GDM1 (cell line): Measurements from ENCODE around the gene MMP14.
"Not testable (repeated sequence)": the region's sequence is repeated elsewhere in the genome, so short reads cannot be mapped to it uniquely, and the experiment has no call there.

ENCODE experiments used
- DNase-seq: peaks from one replicate; lab custom pipeline; 2025; lab: John Stamatoyannopoulos, UW

MMP14 gene

DNA sequence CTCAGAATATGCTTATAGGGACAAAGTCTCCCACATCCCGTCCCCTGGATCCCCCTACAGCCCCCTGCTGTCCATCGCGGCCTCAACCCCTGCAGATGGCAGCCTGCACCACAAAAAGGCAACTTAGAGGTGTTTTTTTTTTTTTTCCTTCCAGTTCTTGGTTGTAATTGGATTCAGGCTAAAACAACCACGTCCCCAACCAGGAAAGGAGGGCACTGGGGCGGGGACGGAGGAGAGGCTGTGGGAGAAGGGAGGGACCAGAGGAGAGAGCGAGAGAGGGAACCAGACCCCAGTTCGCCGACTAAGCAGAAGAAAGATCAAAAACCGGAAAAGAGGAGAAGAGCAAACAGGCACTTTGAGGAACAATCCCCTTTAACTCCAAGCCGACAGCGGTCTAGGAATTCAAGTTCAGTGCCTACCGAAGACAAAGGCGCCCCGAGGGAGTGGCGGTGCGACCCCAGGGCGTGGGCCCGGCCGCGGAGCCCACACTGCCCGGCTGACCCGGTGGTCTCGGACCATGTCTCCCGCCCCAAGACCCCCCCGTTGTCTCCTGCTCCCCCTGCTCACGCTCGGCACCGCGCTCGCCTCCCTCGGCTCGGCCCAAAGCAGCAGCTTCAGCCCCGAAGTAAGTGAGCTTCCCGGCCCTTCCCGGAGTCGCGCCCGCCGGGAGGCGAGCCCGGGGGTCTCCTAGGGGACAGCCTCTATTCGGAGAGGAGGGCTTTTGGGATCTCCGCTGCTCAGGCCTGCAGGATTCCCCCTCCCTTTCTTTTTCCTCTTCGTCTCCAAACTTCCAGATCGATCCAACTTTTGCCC lies at the start of gene MMP14:
MMP14 (plus strand) TSS at position 285 of the 813 bp plus-strand sequence; CDS start at position 518, 233 bp downstream.
- DNase-seq, result no peak

DNA sequence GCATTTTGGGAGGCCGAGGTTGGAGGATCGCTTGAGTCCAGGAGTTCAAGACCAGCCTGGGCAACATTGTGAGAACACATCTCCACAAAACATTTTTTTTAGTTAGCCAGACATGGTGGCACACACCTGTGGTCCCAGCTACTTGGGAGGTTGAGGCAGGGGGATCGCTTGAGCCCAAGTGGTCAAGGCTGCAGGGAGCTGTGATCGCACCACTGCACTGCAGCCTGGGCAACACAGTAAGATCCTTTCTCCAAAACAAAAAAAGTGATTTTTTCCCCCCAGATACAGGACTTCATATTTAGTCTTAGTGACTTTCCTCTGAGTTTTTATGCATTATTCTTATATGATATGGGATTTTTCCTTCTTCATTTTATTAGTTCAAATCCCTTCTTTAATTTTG lies 49.7 kb upstream of the MMP14 start:
- DNase-seq, result no peak

DNA sequence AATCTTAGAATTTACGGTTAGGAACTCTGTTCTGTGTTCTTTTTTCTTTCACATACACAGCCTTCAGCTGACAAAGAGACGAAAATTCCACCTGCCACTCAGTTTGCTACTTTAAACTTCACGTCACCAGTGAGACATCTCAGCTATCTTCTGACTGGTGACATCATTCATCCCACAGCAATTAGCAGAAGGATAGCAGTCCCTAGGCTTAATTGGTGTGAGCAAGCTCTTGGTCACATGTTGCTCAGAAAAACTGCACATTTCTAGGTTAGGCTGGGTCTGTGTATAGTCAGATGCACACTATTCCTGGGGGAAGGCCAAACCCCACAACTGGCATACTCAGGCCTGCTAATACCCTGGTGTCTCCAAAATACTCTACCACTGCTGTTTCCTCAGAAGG lies 45.1 kb upstream of the MMP14 start:
- DNase-seq, result no peak

DNA sequence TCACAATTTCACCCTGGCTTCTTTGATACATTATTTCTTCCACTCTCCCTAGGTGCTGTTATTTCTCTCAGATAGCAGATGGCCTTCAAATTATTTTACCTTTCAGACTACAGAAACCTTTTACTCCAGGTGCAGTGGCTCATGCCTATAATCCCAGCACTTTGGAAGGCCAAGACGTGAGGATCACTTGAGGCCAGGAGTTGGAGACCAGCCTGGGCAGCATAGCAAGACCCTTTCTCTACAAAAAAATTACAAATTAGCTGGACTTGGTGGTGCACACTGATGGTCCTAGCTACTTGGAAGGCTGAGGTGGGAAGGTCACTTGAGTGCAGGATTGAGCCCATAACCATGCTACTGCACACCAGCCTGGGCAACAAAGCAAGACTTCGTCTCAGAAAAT lies 44.2 kb upstream of the MMP14 start:
- DNase-seq, result no peak

DNA sequence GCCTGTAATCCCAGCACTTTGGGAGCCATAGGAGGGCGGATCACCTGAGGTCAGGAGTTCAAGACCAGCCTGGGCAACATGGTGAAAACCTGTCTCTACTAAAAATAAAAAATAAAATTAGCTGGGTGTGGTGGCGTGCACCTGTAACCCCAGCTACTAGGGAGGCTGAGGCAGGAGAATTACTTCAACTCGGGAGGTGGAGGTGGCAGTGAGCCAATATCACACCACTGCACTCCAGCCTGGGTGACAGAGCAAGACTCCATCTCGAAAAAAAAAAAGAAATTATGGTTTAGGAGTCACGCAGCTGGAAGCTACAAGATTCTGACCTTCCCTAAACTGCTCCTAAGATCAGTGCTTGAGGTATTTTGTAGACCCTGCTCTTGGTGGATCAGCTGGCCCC lies 42.8 kb upstream of the MMP14 start:
- not testable (repeated sequence) for DNase-seq

DNA sequence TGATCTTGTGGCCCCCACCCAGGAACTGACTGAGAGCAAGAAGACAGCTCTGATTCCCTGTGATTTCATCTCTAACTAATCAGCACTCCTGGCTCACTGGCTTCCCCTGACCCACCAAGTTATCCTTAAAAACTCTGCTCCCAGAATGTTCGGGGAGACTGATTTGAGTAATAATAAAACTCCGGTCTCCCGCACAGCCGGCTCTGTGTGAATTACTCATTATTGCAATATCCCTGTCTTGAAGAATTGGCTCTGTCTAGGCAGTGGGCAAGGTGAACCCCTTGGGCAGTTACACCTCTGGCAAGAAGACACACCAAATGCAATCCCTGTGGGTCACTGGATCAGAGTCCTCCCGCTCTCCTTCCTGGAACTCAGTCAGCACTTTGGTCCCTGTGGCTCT lies 42.4 kb upstream of the MMP14 start:
- DNase-seq, result no peak

DNA sequence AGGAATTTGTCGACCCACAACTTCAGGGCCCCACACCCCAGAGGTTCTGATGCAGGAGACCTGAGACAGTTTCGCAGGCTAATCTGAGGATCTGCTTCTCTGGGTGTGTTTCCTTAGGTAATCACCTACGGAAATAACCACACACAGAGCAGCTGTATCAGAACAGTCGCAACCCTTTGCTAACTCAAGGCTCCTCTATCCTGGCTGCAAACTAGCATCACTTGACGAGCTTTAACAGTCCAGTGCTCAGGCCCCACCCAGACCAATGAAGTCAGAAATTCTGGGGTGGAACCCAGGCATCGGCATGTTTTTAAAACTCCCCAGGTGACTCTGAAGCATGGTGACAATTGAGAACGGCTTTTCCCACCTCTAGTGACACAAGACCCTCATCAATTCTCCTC lies 41.8 kb upstream of the MMP14 start:
- DNase-seq, result no peak

DNA sequence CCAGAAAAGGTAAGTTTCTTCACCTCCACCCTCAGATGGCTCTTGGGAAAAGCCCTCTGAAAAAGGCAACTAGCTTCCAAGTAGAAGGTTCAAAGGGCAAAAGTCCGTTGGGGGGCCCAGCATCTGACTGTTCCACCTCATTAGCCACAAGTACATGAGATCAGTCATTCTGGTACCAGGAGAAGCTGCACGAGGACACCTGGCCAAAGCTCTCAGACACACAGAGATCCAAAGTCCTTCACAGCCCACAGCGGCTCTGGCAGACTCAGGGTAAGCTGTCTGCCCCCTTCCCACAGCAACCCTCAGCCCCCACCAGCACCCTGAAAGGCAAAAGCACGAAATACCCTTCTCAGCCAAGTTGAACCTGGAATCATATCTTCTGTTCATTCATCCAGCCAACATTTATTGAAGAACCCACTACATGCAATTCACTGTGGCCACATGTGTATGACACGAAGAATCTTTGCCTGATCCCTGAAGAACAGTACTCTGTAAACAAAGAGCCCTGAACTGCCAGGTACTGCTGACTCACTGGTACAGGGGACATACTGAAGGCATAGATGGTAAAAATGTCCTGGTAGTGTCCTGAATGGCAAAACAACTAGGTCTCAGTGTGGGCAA lies 40.2 kb upstream of the MMP14 start:
- no peak for DNase-seq

DNA sequence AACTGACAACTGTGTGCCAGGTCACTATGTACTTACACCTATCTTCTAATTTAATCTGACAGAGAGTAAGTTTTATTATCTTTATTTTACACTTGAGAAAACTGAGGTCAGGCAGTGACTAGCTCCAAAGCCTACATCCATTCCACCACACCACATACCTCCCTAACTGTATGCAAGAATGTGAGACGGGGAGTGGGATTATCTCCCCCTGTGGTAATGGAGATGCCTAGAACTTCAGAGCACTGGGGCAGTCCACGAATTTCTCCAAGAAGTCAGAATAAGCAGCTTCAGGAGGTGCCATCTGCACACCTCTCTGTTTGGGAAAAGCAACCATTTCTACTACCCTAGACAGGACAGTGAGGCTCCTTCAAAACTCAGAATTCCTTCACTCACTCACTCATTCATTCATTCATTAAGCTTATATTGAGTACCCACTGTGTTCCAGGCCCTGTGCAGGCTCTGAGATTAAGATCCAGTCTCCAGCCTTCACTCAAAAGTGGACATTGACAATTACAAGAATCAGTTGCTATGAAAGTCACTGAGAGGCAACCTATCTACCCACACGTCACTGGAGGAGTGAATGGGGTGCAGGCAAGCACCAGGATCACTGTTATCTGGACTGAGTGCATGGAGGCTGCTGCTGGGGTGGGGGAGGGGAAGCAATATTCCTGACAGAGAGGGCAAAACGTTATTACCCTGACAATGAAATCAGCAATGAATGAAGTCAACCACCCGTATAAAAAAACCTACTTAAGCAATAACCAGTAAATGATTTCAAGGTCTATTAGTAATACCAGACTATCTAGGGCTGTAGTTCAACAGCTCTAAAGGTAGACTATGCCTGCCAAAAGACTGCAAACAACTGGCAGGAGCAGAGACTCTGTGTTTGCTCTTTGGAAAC lies 39.1 kb upstream of the MMP14 start:
- DNase-seq, result no peak

DNA sequence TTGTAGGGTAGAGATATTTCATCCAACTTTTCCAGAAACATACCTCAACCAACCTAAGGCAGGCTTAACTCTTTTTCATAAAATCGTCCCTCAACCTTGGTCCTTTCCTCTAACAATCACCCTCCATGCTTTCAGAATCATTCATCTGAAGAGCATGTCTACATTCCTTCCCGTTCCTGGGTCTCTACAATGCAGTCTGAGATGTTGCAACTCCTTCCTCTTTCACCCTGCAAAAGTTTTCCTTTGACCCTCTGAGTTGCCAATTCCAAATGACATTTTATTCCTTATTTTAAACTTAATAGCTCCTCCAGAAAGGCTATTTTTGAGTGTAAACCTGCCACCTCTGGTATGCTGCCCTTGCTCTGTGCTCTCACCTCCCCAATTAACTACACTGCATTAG lies 37.9 kb upstream of the MMP14 start:
- DNase-seq, result no peak

DNA sequence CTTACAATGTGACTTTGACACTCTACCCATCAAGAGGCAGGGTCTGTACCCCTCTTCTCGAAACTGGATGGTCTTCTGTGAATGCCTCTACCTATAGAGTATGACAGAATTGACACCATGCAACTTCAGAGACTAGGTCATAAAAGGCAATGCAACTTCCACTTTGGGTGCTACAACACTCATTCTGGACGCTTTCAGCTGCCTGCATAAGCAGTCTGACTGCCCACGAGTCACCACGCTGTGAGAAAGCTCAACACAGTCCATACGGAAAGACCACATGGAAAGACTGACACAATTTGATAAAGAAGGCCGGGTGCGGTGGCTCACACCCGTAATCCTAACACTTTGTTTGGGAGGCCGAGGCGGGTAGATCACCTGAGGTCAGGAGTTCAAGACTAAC lies 36.0 kb upstream of the MMP14 start:
- DNase-seq, result no peak

DNA sequence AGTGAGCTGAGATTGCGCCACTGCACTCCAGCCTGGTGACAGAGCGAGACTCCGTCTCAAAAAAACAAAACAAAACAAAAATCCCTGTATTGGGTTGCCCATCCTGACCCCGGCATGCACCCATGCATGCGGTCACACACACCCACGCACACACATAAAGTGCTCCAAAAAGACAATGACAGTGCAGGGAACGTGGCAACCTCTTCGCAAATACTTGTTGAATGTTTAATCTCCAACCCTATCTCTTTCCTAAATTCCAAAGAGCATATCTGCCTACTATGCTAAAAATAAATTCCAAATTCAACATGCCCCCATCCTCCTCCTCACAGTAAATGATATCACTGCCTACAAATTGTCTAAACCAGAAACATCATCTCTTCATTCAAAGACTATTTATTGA lies 34.7 kb upstream of the MMP14 start:
- no peak for DNase-seq

DNA sequence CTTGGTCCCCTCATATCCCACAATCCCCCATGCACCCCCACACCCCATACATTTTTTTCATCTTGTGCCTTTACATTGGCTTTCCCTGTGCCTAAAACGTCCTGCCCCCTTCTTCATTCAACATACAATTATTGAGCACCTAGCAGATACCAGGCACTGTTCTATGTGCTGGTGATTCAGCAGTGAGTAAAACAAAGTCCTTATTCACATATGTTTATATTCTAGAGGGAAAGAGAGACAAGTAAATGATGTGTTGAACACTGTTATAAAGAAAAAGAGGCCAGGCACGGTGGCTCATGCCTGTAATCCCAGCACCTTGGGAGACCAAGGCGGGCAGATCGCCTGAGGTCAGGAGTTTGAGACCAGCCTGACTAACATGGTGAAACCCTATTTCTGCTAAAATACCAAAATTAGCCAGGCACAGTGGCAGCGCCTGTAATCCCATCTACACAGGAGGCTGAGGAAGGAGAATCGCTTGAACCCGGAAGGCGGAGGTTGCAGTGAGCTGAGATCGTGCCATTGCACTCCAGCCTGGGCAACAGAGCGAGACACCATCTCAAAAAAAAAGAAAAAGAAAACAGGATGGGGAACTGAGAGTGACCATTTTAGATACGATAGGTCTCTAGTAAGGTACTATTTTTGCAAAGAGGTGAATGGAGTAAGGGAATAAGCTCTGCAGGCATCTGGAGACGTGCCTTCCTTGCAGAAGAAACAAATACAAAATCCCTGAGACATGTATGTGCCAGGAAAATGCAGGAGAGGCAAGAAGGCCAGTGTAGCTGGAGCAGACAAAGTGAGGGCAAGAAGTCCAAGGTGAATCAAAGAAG lies 33.3 kb upstream of the MMP14 start:
- no peak for DNase-seq

DNA sequence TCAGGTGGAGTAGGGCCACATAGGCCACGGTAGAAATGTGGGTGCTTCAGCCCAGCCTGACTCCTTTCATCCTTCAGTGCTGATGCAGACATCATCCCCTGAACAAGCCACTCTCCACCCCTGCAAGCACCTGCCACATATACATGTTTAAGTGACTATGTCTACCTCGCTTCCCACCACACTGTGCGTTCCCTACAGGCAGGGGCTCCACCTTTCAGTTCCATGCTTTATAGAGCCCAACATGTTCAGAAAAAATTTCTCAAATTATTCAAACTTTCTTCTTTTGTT lies 32.8 kb upstream of the MMP14 start:
- DNase-seq, result no peak

DNA sequence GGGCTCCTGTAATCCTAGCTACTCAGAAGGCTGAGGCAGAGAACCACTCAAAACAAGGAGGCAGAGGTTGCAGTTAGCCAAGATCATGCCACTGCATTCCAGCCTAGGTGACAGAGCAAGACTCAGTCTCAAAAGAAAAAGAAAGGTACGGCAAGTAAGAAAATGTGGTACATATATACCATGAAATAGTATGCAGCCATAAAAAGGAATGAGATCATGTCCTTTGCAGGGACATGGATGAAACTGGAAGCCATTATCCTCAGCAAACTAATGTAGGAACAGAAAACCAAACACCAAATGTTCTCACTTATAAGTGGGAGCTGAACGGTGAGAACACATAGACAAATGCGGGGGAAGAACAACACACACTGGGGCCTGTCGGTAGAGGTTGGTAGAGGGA lies 31.1 kb upstream of the MMP14 start:
- DNase-seq, result not testable (repeated sequence)

DNA sequence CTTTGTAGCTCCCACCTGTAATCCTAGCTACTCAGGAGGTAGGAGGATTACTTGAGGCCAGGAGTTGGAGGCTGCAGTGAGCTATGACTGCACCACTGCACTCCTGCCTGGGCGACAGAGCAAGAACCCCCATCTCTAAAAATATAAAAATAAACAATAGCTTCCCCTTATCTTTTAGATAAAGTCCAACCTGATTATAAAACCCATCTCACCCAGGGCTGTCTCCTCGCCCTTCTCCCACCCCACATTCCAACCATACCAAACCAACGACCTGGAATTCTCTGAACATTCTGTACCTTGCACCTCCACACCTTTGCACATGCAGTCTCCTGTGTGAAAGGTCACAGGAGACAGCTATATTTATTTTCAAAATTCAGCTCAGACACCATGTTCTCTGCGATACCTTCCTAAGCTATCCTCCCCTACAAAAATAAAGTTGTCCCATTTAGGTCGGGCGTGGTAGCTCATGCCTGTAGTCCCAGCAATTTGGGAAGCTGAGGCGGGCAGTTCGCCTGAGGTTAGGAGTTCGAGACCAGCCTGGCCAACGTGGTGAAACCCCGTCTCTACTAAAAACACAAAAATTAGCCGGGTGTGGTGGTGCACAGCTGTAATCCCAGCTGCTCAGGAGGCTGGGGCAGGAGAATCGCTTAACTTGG lies 28.8 kb upstream of the MMP14 start:
- DNase-seq, result no peak

DNA sequence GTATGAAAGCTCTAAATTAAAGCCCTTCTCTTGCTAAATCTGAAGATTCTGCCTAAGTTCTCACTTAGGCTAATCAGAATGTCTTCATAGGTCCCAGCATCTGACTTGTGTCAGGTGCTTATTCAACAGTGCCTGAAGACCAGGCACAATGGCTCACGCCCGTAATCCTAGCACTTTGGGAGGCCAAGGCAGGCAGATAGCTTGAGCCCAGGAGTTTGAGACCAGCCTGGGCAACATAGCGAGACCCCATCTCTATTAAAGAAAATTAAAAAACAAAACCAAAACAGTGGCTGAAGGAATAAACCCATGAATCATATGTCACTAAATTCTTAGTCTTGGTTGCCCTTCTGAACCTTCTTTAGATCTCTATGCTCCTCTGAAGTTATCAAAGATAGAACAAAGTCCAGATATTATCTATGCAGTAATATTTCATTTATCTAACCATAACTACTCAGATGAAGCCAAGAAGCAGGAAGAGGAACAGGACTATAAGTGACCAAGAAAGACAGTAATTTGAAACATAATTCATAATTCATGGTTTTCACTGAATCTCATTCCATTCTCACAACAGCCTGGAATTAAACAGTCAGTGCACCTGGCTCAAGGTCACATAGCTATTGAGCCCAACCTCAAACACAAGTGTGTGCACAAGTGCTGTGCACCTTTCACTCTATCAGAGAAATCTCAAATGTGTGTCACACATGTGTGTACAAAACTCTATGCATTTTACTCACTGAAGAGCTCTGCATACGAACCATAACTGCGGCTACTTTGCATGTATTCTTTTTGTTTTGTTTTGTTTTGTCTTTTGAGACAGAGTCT lies 27.8 kb upstream of the MMP14 start:
- DNase-seq, result no peak

DNA sequence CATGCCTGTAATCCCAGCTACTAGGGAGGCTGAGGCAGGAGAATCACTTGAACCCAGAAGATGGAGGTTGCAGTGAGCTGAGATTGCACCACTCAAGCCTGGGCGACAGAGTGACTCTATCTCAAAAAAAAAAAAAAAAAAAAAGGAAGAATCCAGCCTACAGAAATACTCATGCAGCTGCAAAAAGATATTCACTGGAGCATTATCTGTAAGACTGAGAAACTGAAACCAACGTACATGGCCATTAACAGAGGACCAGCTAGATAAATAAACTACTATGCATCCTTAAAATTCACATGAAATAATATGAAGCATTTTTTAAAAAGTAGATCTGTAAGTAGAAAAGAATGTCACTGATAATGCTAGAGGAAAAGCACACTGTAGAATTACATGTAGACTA lies 24.7 kb upstream of the MMP14 start:
- no peak for DNase-seq

DNA sequence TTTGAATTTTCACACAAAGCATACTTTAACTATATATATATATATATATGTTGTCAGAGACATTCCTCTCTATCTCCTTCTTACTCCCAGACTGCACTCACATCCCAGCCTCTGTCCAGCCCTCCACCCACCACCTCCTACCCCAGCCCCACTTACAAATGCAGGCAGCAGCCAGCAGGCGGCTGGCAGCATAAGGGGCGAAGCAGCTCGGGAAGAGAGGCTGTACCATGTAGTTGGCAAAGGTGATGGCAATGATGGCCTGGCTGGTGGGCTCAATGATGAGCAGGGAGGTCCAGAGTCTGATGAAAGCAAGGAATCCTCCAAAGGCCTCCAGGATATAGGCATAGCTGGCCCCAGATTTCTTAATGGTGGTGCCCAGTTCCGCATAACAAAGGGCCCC lies 23.6 kb upstream of the MMP14 start:
- DNase-seq, result no peak

DNA sequence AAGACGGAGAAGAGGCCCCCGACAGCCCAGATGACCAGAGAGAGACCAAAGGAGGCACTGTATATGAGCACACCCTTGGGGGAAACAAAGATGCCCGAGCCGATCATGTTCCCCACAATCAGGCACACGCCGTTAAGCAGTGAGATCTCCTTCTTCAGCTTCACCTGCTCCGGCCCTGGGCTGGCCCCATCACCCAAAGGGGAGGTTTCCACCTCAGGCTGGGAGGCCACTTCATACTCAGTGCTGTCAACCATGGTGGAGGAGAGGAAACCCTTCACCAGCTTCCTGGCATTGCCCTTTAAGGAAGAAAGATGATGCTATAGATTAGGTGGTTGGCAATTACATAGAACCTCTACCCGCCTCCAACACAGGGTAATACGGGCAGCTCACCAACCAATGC lies 23.2 kb upstream of the MMP14 start:
- no peak for DNase-seq

DNA sequence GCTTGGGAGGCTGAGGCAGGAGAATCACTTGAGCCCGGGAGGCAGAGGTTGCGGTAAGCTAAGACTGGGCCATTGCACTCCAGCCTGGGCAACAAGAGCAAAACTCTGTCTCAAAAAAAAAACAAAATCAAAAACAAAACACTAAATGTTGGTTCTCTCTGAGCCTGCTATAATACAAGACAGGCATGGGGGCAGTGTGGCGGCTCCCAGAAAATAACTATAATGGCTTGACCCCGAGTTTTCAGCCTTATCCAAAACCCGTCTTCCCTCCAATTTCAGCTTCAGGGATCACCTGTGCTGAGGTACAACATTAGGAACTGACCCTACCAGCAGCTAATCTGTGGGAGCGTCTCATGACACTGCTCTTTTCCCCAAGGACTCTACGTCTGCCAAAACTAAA lies 22.0 kb upstream of the MMP14 start:
- no peak for DNase-seq
